ENCODE results near the gene NSD1.

NSD1 gene, protein sequence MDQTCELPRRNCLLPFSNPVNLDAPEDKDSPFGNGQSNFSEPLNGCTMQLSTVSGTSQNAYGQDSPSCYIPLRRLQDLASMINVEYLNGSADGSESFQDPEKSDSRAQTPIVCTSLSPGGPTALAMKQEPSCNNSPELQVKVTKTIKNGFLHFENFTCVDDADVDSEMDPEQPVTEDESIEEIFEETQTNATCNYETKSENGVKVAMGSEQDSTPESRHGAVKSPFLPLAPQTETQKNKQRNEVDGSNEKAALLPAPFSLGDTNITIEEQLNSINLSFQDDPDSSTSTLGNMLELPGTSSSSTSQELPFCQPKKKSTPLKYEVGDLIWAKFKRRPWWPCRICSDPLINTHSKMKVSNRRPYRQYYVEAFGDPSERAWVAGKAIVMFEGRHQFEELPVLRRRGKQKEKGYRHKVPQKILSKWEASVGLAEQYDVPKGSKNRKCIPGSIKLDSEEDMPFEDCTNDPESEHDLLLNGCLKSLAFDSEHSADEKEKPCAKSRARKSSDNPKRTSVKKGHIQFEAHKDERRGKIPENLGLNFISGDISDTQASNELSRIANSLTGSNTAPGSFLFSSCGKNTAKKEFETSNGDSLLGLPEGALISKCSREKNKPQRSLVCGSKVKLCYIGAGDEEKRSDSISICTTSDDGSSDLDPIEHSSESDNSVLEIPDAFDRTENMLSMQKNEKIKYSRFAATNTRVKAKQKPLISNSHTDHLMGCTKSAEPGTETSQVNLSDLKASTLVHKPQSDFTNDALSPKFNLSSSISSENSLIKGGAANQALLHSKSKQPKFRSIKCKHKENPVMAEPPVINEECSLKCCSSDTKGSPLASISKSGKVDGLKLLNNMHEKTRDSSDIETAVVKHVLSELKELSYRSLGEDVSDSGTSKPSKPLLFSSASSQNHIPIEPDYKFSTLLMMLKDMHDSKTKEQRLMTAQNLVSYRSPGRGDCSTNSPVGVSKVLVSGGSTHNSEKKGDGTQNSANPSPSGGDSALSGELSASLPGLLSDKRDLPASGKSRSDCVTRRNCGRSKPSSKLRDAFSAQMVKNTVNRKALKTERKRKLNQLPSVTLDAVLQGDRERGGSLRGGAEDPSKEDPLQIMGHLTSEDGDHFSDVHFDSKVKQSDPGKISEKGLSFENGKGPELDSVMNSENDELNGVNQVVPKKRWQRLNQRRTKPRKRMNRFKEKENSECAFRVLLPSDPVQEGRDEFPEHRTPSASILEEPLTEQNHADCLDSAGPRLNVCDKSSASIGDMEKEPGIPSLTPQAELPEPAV (N-terminal part only)

DNA sequence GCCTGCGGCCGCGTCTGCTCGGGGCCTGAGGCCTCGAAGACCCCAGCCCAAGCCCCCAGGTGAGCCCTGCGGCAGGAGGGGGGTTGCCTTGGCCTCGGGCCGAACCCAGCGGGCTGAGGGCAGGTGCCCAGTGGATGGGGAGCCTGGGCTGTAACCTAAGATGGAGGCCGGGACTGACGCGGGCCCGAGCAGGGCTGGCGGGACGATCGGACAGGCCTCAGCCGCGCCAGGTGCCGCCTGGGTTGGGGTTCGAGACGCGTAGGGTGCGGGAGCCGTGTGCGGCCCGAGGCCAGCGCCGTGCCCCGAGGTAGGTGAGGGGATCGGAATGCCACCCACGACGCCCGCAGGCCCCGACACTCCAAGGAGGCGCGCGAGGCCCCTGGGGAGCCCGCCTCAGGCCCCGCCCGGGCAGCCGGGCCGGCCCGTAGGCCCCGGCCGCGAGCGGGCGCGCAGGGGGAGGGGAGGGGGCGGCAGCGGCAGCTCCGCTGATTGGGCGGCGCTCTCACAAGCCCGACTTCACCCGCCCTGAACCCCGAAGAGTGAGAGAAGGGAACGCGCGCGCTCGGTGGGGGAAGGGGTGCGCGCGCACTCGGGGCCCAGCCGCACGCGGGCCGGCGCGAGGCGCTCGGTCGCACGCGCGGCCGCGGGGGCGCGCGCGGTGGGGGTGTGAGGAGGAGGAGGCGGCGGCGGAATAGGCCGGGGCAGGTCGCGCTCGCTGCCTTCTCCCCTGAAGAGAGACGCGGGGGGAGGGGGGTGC, at the start of gene NSD1:
TSS of gene NSD1 (plus strand) at position 678 of the 757 bp plus-strand sequence. CDS start 1,331 bp downstream, outside the sequence.
- TF ChIP-seq, protein P1, sequence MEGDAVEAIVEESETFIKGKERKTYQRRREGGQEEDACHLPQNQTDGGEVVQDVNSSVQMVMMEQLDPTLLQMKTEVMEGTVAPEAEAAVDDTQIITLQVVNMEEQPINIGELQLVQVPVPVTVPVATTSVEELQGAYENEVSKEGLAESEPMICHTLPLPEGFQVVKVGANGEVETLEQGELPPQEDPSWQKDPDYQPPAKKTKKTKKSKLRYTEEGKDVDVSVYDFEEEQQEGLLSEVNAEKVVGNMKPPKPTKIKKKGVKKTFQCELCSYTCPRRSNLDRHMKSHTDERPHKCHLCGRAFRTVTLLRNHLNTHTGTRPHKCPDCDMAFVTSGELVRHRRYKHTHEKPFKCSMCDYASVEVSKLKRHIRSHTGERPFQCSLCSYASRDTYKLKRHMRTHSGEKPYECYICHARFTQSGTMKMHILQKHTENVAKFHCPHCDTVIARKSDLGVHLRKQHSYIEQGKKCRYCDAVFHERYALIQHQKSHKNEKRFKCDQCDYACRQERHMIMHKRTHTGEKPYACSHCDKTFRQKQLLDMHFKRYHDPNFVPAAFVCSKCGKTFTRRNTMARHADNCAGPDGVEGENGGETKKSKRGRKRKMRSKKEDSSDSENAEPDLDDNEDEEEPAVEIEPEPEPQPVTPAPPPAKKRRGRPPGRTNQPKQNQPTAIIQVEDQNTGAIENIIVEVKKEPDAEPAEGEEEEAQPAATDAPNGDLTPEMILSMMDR (IDR thresholded peaks at IDR 0.05): no peak

DNA sequence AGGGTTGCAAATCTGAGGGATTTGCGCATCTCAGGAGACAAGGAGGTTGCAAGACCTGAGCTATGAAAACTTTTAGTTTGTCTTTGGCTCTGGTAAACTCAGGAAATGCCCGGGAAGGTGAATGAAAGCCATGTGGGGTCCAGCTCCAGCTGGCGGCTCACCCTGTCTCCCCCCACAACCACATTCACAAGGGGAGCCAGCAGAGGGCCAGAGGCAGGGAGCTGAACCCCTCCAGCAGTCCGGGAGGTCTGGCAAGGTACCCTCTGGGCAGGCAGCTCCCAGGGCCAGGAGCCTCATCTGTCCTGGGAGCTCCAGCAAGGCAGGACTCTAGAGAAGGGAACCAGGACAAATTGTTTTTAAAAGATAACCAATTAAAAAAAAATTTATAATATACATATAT, 49.4 kb upstream of the NSD1 start:
- TF ChIP-seq, protein P1 (IDR thresholded peaks at IDR 0.05): no peak

DNA sequence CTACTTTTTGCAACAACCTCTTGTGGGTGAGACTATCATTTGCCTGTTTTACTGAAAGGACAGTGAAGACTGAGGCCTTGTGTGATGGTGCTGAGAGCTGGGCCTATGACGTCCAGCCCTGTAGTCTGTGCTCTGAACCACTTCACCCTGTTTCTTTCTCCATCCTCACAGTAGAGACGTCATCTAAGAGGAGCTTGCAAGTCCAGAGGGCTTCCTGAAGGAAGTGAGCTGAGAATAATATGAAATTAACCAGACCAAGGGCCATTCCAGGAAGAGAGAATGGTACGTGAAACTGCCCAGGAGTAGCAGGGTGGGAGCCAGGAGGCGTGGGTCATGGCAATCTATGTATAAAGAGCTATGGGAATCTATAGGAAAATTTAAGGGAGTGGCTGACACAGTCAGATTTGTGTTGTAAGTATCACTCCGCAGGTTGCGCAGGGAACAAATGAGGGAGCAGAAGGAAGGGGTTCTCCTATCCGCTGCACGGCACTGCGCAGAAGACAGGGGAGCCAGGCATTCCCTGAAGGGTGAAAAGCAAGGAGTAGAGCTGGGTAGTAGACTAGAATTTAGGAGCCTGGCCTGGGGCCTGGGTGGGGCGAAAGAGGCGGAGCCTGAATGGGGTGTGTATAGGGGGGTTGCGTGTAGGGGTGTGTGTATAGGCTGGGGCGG, 47.5 kb upstream of the NSD1 start:
- TF ChIP-seq, protein P1 (IDR thresholded peaks at IDR 0.05): no peak

DNA sequence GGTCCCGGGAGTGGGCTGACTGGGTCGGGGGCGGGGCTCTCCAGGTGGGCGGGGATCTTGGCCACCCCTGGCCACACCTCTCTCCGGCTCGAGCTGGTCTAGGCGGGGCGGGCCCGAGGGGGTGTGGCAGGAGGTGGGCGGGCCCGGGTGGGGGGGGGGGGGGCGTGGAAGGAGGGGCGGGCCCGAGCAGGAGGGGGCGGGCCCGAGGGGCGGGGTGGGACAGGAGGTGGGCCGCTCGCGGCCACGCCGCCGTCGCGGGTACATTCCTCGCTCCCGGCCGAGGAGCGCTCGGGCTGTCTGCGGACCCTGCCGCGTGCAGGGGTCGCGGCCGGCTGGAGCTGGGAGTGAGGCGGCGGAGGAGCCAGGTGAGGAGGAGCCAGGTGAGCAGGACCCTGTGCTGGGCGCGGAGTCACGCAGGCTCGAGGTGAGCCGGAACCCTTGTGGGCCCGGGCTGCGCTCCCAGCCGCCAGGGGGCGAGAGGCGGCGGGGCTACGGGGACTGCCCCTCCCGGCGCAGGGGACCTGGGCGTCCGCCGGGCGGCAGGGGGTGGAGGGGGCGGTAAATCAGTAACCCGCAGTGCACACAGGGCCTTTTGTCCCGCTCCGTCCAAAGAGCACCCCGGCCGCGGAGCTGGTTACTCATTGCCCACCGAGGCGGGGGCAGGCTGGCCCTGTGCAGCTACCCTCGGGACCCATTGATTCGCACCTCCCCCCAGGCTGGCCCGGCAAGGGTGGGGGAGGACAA, 46.7 kb upstream of the NSD1 start, which contains the start of gene FGFR4:
TSS of gene FGFR4 (plus strand) at position 262 of the 744 bp plus-strand sequence. CDS start 2,688 bp downstream, outside the sequence.
- TF ChIP-seq, protein P1 (IDR thresholded peaks at IDR 0.05): peak; percentile 69

DNA sequence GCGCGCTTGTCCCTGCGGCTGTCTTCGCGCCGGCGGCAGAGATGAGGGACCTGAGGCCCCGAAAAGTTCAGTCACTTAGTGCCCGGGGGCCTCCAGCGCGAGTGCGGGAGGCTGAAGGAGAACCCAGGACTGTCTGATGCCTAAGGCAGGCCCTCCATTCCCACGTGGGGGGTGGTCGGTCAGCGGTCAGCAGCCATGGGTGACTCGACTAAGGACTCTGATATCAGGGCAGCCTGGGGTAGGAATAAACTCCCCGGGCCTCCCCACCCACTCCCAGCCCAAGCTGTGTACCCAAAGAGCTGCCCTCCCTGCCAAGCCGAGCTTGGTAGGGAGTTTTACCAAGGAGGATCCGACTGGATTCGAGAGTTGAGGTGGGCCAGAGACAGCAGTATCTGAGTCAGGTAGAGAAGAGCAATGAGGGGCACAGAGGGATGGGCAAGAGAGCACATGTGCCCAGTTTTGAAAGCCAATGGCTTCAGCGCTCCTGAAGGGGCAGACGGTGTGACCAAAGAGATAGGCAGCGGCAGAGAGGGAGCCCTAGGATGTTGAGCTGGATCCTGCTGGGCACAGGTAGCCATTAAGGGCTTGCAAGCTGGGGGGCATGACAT, 46.1 kb upstream of the NSD1 start:
- TF ChIP-seq, protein P1 (IDR thresholded peaks at IDR 0.05): no peak

DNA sequence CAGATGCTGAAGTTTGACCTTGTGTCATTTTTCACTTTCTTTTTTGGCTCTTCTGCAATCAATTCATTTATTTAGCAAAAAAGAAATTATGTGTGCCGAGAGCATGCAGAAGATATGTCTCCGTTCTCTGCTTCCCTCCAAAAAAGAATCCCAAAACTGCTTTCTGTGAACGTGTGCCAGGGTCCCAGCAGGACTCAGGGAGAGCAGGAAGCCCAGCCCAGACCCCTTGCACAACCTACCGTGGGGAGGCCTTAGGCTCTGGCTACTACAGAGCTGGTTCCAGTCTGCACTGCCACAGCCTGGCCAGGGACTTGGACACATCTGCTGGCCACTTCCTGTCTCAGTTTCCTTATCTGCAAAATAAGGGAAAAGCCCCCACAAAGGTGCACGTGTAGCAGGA, 44.4 kb upstream of the NSD1 start:
- TF ChIP-seq, protein P1 (IDR thresholded peaks at IDR 0.05): no peak
